Measurements from ENCODE around the gene ATP11B. TPM values are rescaled to one million over a fixed set of nuclear protein-coding genes. Genes with fewer than 3 reads are reported as not detected.

The ATP11B gene
- total and polyA plus RNA-seq, 2 of the 8 experiments (the other 6 are each of a cell fraction or from before 2014, with no cell fraction given), result 5.1 to 26.5 TPM

GRCh38 chr3:182969277-182969676 is 176.0 kb downstream of the ATP11B start:
- Histone ChIP-seq H3K18ac (ENCODE audit: extremely low read depth, low read length) (no peak overlapping the region), H3K27ac (ENCODE audit: low read depth, low read length) (no peak overlapping the region), H3K4me1 (replicated peaks in 1 of 4; ENCODE audit: control insufficient read depth in 3 of 4, insufficient read depth in 4 of 4, low read length in 3 of 4) (peaks cover 0 to 3% (median 1%) of the 10 kb centered on the region in 4 experiments; a peak in 4 of 7 replicates), H4K91ac (replicated peaks; ENCODE audit: insufficient read length, low read length) (no peak overlapping the region), H2AK5ac (ENCODE audit: low read depth, low read length) (no peak overlapping the region), H3K79me2 (ENCODE audit: control insufficient read depth in 1 of 2, insufficient read depth in 2 of 2, low read length in 2 of 2) (peaks cover 0 to 92% of the 10 kb centered on the region in 2 experiments; a peak in 3 of 4 replicates), H3K14ac (ENCODE audit: insufficient read length) (no peak overlapping the region), H2BK120ac (replicated peaks; ENCODE audit: low read depth, low read length) (no peak overlapping the region), H3K4me3 (ENCODE audit: extremely low read depth in 1 of 4, insufficient read depth in 2 of 4, low read depth in 3 of 4, low read length in 4 of 4) (no peak overlapping the region), H3K4me2 (ENCODE audit: insufficient read depth in 1 of 2, low read depth in 2 of 2, low read length in 2 of 2) (no peak overlapping the region), H3K23me2 (ENCODE audit: low read depth, low read length) (no peaks in the 10 kb centered on the region), H2AFZ (ENCODE audit: low read length) (no peak overlapping the region), H4K20me1 (replicated peaks in 1 of 2; ENCODE audit: control insufficient read depth in 1 of 2, insufficient read depth in 2 of 2, low read length in 2 of 2) (peaks cover 0 to 2% of the 10 kb centered on the region in 2 experiments), H3K4ac (replicated peaks; ENCODE audit: insufficient read length, low read depth, low read length) (no peak overlapping the region), H3K23ac (ENCODE audit: insufficient read length) (no peak overlapping the region), H3K9ac (replicated peaks in 1 of 4; ENCODE audit: extremely low read depth in 1 of 4, low read depth in 3 of 4, low read length in 3 of 4) (no peak overlapping the region), H3K36me3 (ENCODE audit: control insufficient read depth in 2 of 4, insufficient read depth in 4 of 4, low read length in 3 of 4) (no peaks in the 10 kb centered on the region; a peak in 1 of 8 replicates), H3K9me3 (ENCODE audit: insufficient read depth in 2 of 2, low read depth in 1 of 2, low read length in 1 of 2) (no peaks in the 10 kb centered on the region), H3K27me3 (replicated peaks in 1 of 4; ENCODE audit: control insufficient read depth in 3 of 4, extremely low read depth in 1 of 4, insufficient read depth in 3 of 4, low read length in 3 of 4) (no peaks in the 10 kb centered on the region), H2BK20ac (ENCODE audit: low read length) (no peak overlapping the region), H4K8ac (ENCODE audit: extremely low read depth, insufficient read depth, low read length) (no peak overlapping the region), H3K56ac (replicated peaks; ENCODE audit: insufficient read length, low read depth, low read length) (no peak overlapping the region), H2BK12ac (ENCODE audit: low read depth, low read length) (no peak overlapping the region), H2BK15ac (ENCODE audit: low read length) (no peak overlapping the region), H4K5ac (ENCODE audit: insufficient read length, low read depth, low read length) (no peak overlapping the region), H3K79me1 (ENCODE audit: low read depth, low read length) (peaks cover 3% of the 10 kb centered on the region), H2BK5ac (ENCODE audit: low read depth, low read length) (no peak overlapping the region)
- FAIRE-seq, result no peak
- no peak for DNase-seq (ENCODE audit: low read depth in 1 of 2, low spot score in 2 of 2)
- ChIA-PET CTCF (ENCODE audit: partially characterized antibody) (interaction anchor here (1.6 to 1.9 kb wide), 2 partner anchors 9 to 12 kb away, joined by 4 read pairs; no protein-coding TSS in a partner anchor), POLR2A (ENCODE audit: partially characterized antibody) (interaction anchor here (1.7 kb wide), 1 partner anchor 12 kb away, joined by 3 read pairs; no protein-coding TSS in a partner anchor)
- no peak for TF ChIP-seq BCL11A (IDR thresholded peaks at IDR 0.05; ENCODE audit: low read depth in 2 of 2, low read length in 2 of 2)
- no peak for TF ChIP-seq CHD2 (IDR thresholded peaks at IDR 0.05; ENCODE audit: low read length)
- no peak for TF ChIP-seq RAD21 (IDR thresholded peaks at IDR 0.05 in 1 of 2, conservative IDR thresholded peaks at IDR 0.05 in 1 of 2; ENCODE audit: low read depth in 2 of 2, low read length in 2 of 2)
- TF ChIP-seq E2F6 (IDR thresholded peaks at IDR 0.05), result no peak
- TF ChIP-seq EP300 (IDR thresholded peaks at IDR 0.05; ENCODE audit: borderline replicate concordance in 1 of 2, low read depth in 2 of 2, low read length in 2 of 2), result no peak

Data from H1 (cell line).